ENCODE data around the gene FNDC3B. TPM values are rescaled to one million over a fixed set of nuclear protein-coding genes. Genes with fewer than 3 reads are reported as not detected.

Gene FNDC3B
- total and polyA plus RNA-seq, 2 of the 8 experiments (the other 6 are each of a cell fraction or from before 2014, with no cell fraction given), result 14.1 to 44.4 TPM

DNA sequence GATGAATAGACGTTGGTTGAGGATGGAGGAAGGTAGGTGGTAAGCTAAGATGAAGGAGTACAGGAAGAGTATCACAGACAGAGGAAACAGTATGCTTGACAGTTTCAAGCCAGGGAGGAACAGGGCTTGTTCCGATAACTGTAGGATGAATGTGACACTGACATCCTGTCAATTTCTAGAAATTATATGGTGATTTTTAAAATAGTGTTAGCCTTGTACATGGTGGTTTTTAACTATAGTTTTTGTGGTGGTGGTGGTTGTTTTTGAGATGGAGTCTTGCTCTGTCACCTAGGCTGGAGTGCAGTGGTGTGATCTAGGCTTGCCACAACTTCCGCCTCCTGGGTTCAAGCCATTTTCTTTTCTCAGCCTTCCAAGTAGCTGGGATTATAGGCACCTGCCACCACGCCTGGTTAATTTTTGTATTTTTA is 92.8 kb downstream of the FNDC3B start (continued):
- TF ChIP-seq SUZ12 (IDR thresholded peaks at IDR 0.05; ENCODE audit: low read length), result no peak
- no peak for TF ChIP-seq KDM5A (IDR thresholded peaks at IDR 0.05; ENCODE audit: low read length)
- TF ChIP-seq SAP30 (IDR thresholded peaks at IDR 0.05; ENCODE audit: insufficient read depth, insufficient replicate concordance, low read length), result no peak
- TF ChIP-seq BACH1 (IDR thresholded peaks at IDR 0.05; ENCODE audit: low read length), result no peak
- no peak for TF ChIP-seq RBBP5 (IDR thresholded peaks at IDR 0.05; ENCODE audit: borderline replicate concordance, low read depth, low read length)
